ENCODE measurements around the gene XCL1.

XCL1 gene

GRCh38 chr1:168613038-168613451 lies 36.6 kb downstream of the XCL1 start:
- Histone ChIP-seq H3K4me1 (no peaks in the 10 kb centered on the region), H3K9ac (no peak overlapping the region), H2AFZ (no peak overlapping the region), H3K4me3 (ENCODE audit: low read depth, low read length) (no peak overlapping the region), H3K27ac (no peak overlapping the region), H3K9me3 (ENCODE audit: control insufficient read depth, low read length) (no peaks in the 10 kb centered on the region), H3K4me2 (ENCODE audit: low read length) (no peak overlapping the region), H3K79me2 (no peaks in the 10 kb centered on the region), H3K27me3 (ENCODE audit: control insufficient read depth, insufficient read depth, low read length) (no peaks in the 10 kb centered on the region), H3K36me3 (ENCODE audit: control insufficient read depth, insufficient read depth, low read length) (no peaks in the 10 kb centered on the region)
- no peak for TF ChIP-seq CTCF (IDR thresholded peaks at IDR 0.05)

GRCh38 chr1:168613691-168614231 lies 37.4 kb downstream of the XCL1 start:
- TF ChIP-seq CTCF (IDR thresholded peaks at IDR 0.05) = no peak
- Histone ChIP-seq H3K27ac (no peak overlapping the region), H3K9ac (no peak overlapping the region), H3K36me3 (ENCODE audit: control insufficient read depth, insufficient read depth, low read length) (no peaks in the 10 kb centered on the region), H3K9me3 (ENCODE audit: control insufficient read depth, low read length) (no peaks in the 10 kb centered on the region), H3K4me2 (ENCODE audit: low read length) (no peak overlapping the region), H2AFZ (no peak overlapping the region), H3K27me3 (ENCODE audit: control insufficient read depth, insufficient read depth, low read length) (no peaks in the 10 kb centered on the region), H3K4me3 (ENCODE audit: low read depth, low read length) (no peak overlapping the region), H3K4me1 (no peaks in the 10 kb centered on the region), H3K79me2 (no peaks in the 10 kb centered on the region)

- Histone ChIP-seq H3K4me3 (ENCODE audit: low read depth, low read length) (no peak overlapping the region), H3K9me3 (ENCODE audit: control insufficient read depth, low read length) (no peaks in the 10 kb centered on the region), H3K79me2 (no peaks in the 10 kb centered on the region), H3K9ac (no peak overlapping the region), H3K36me3 (ENCODE audit: control insufficient read depth, insufficient read depth, low read length) (no peaks in the 10 kb centered on the region), H3K27me3 (ENCODE audit: control insufficient read depth, insufficient read depth, low read length) (no peaks in the 10 kb centered on the region), H2AFZ (no peak overlapping the region), H3K4me1 (no peaks in the 10 kb centered on the region), H3K27ac (no peak overlapping the region), H3K4me2 (ENCODE audit: low read length) (no peak overlapping the region)
- TF ChIP-seq CTCF (IDR thresholded peaks at IDR 0.05) = no peak
These were observed 37.8 kb downstream of the XCL1 start for GRCh38 chr1:168614235-168614634.

GRCh38 chr1:168615965-168616364 lies 39.6 kb downstream of the XCL1 start:
- no peaks in the 10 kb centered on the region for H3K27me3 ChIP-seq (ENCODE audit: control insufficient read depth, insufficient read depth, low read length)
- H3K79me2 ChIP-seq = no peaks in the 10 kb centered on the region
- no peaks in the 10 kb centered on the region for H3K4me1 ChIP-seq
- H3K9ac ChIP-seq = no peak overlapping the region
- no peak overlapping the region for H3K27ac ChIP-seq
- H3K4me2 ChIP-seq (ENCODE audit: low read length) = no peak overlapping the region
- TF ChIP-seq CTCF (IDR thresholded peaks at IDR 0.05) = no peak
- H3K36me3 ChIP-seq (ENCODE audit: control insufficient read depth, insufficient read depth, low read length) = no peaks in the 10 kb centered on the region
- no peak overlapping the region for H2AFZ ChIP-seq
- H3K9me3 ChIP-seq (ENCODE audit: control insufficient read depth, low read length) = no peaks in the 10 kb centered on the region
- no peak overlapping the region for H3K4me3 ChIP-seq (ENCODE audit: low read depth, low read length)

GRCh38 chr1:168617974-168618750 lies 41.8 kb downstream of the XCL1 start:
- Histone ChIP-seq H3K9ac (no peak overlapping the region), H2AFZ (no peak overlapping the region), H3K4me2 (ENCODE audit: low read length) (no peak overlapping the region), H3K27ac (no peak overlapping the region), H3K36me3 (ENCODE audit: control insufficient read depth, insufficient read depth, low read length) (no peaks in the 10 kb centered on the region), H3K4me3 (ENCODE audit: low read depth, low read length) (no peak overlapping the region), H3K79me2 (no peaks in the 10 kb centered on the region), H3K9me3 (ENCODE audit: control insufficient read depth, low read length) (no peaks in the 10 kb centered on the region), H3K27me3 (ENCODE audit: control insufficient read depth, insufficient read depth, low read length) (no peaks in the 10 kb centered on the region), H3K4me1 (no peaks in the 10 kb centered on the region)
- TF ChIP-seq CTCF (IDR thresholded peaks at IDR 0.05) = no peak
